Spleen (tissue), 11 donors: ENCODE measurements around the gene NXN. TPM values are rescaled to one million over a fixed set of nuclear protein-coding genes. Genes with fewer than 3 reads are reported as not detected.

Source experiments
- DNase-seq: peaks from one replicate; pipeline ENCODE4 v3.0.0-alpha.2; 2020
- H3K27ac ChIP-seq, 8 donors: fragments of 200-600 bp; sonication (generic) in 7 of 8; 1 replicate in 4 of 8; 2 replicates in 4 of 8; pipeline versions ENCODE4 v1.5.0 to v1.8.0; 2016 to 2021; ENCODE audit warnings: inconsistent platforms in 4 of 8, mild to moderate bottlenecking in 4 of 8, moderate library complexity in 1 of 8
- H3K27me3 ChIP-seq, 7 donors: fragments of 200-600 bp; sonication (generic) in 6 of 7; replicated peaks in 1 of 7; 1 replicate in 4 of 7; 2 replicates in 3 of 7; pipeline versions ENCODE4 v1.5.0 to v1.8.0; 2016 to 2021; ENCODE audit warnings: inconsistent platforms in 3 of 7, mild to moderate bottlenecking in 1 of 7
- H3K36me3 ChIP-seq, 6 donors: fragments of 200-600 bp; sonication (generic) in 5 of 6; 1 replicate in 4 of 6; 2 replicates in 2 of 6; pipeline versions ENCODE4 v1.5.0 to v1.8.0; 2016 to 2021; ENCODE audit warnings: inconsistent platforms in 2 of 6
- H3K4me1 ChIP-seq, 6 donors: fragments of 200-600 bp; sonication (generic) in 5 of 6; 1 replicate in 3 of 6; 2 replicates in 3 of 6; pipeline versions ENCODE4 v1.5.0 to v1.8.0; 2016 to 2021; ENCODE audit warnings: inconsistent platforms in 3 of 6
- H3K4me3 ChIP-seq, 8 donors: fragments of 200-600 bp; sonication (generic) in 7 of 8; 1 replicate in 4 of 8; 2 replicates in 4 of 8; pipeline versions ENCODE4 v1.5.0 to v1.8.0; 2016 to 2021; ENCODE audit warnings: inconsistent platforms in 4 of 8, mild to moderate bottlenecking in 4 of 8, moderate library complexity in 2 of 8
- H3K9me3 ChIP-seq, 8 donors: fragments of 200-600 bp; sonication (generic) in 7 of 8; 1 replicate in 4 of 8; 2 replicates in 4 of 8; pipeline versions ENCODE4 v1.5.0 to v1.8.0; 2016 to 2021; ENCODE audit warnings: inconsistent platforms in 4 of 8
- CTCF ChIP-seq, 11 experiments: fragments of 200-600 bp in 7 of 11; fragments of 450-650 bp in 4 of 11; sonication (generic) in 4 of 11; IDR thresholded peaks in 8 of 11; conservative IDR thresholded peaks in 3 of 11; 1 replicate in 7 of 11; 2 replicates in 4 of 11; pipeline versions ENCODE4 v1.4.0 to v1.8.0; 2016 to 2021; ENCODE audit warnings: antibody characterized with exemption in 11 of 11, inconsistent platforms in 4 of 11, mild to moderate bottlenecking in 1 of 11
- POLR2A ChIP-seq, 3 donors: fragments of 450-650 bp; IDR thresholded peaks; one replicate each; pipeline ENCODE4 v1.5.1; 2017; ENCODE audit warnings: antibody characterized with exemption in 3 of 3, mild to moderate bottlenecking in 1 of 3
- POLR2AphosphoS5 ChIP-seq, 3 donors: sonication (generic); formaldehyde crosslinking; IDR thresholded peaks; one replicate each; pipeline ENCODE4 v1.5.1; 2017; ENCODE audit warnings: antibody characterized with exemption in 3 of 3
- WGBS, 5 donors: extraction: QIAGEN DNeasy Blood & Tissue Kit in 3 of 5; methylation state at CpG; one replicate each; pipeline versions ENCODE4 v1.1.5 to v1.1.7; 2013 to 2018; 5-methylcytosine and 5-hydroxymethylcytosine counted together
- intact Hi-C: fragments of 100-400 bp; cut with DNase I; formaldehyde crosslinking; loops from one replicate; pipeline ENCODE4 v1.15.0; 2023; ENCODE audit warnings: low total_unique reads
- polyA plus RNA-seq, 3 donors: library from polyadenylated mRNA; stranded (reverse); fragments of 200-250 nt; gene quantifications; one replicate each; pipeline ENCODE4 v1.2.1, GENCODE V29; 2013
- total RNA-seq, 7 donors: library from RNA; depleted of rRNA in 3 of 7; stranded (reverse); fragments of >200 nt in 3 of 7; fragmentation: NEBNext Ultra II Directional in 4 of 7; extraction: Animal tissue kit (Norgen Biotek cat#: 25700) in 4 of 7; gene quantifications; one replicate each; pipeline versions ENCODE4 v1.1.0 to v1.2.1, GENCODE V29; 2016 to 2021
- donor health status: healthy with polysubstance abuse.
- donor health status: DM: no; HTN: no; CAD: no; lungs with moderate emphysema.
- donor health status: DM: no; HTN: no; CAD: no.
- donor health status: Bipolar disorder and iron deficiency.
- donor health status: healthy.
- donor health status: DM: no; HTN: no; CAD: no.
- donor health status: DM: yes; HTN: yes; CAD: no.

The NXN gene
- total and polyA plus RNA-seq, 10 donors, result 3.9 to 21.4 (median 10.3) TPM

DNA sequence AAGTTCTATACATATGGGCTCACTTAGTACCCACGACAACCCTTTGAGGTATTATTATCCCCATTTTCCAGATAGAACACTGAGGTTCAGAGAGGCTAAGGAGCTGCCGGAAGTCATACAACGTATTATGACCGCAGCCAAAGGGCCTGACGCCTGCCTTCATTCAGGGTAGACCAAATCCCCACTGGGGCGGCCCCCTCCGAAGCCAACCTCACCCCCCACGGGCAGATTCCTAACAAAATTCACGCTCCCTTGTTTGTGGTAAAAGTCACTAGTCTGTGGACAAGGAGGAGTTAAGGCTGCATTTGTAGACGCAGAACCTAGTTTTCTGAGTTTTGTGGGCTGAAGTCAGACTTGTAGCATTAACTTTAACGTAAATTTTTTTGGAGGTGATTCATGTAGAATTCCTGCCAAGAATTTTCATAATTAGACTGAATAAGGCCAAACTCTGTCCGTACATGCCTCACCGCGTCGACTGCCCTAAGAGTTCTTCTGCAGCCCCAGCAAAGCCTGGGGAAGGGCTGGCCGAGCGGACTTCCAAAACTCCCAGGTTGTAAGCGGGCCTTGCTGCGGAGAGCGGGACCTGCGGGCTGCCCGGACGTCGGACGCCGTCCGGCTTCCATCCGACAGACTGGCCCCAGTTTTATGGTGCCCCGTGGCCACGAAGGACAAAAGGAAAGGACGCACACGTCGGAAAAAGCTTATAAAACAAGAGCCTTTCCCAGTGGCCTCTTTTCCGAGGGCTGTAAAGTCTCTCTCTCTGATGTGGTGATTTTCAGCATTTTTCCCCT is 75.7 kb downstream of the NXN start:
- Histone ChIP-seq H3K4me3 (no peak overlapping the region), H3K27ac (no peak overlapping the region), H3K9me3 (no peaks in the 10 kb centered on the region), H3K27me3 (peaks cover 0 to 74% (median 0%) of the 10 kb centered on the region in 7 donors), H3K4me1 (peaks cover 0 to 34% (median 7%) of the 10 kb centered on the region in 6 donors), H3K36me3 (no peaks in the 10 kb centered on the region)
- no peak for TF ChIP-seq POLR2A (IDR thresholded peaks at IDR 0.05)
- no peak for TF ChIP-seq POLR2AphosphoS5 (IDR thresholded peaks at IDR 0.05)
- no peak for TF ChIP-seq CTCF (IDR thresholded peaks at IDR 0.05 in 8 of 11, conservative IDR thresholded peaks at IDR 0.05 in 3 of 11)
- WGBS, 5 donors, result 62 to 74% (median 72%) methylated on average over 34 of the region's 34 CpGs
- no peak for DNase-seq
- intact Hi-C loops, result no loop called here

DNA sequence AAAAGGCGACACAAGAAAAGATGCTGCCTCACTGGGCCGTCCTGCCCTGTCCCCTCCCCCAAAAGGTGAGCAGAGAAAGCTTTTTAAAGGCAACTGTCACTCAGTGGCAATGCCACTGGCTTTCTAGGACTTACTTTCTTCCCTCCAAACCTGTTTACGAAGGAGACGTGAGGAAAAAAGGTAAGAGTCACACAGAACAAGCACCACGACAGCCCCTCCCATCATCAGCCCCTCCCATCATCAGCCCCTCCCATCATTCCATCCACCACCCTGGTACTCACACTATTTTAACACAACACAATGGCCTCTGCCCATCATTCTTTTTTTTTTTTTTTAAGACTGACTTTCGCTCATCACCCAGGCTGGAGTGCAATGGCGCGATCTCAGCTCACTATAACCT is 77.1 kb downstream of the NXN start:
- no peak overlapping the region for H3K27ac ChIP-seq
- no peaks in the 10 kb centered on the region for H3K9me3 ChIP-seq
- H3K27me3 ChIP-seq, result peaks cover 0 to 69% (median 0%) of the 10 kb centered on the region in 7 donors
- 85 to 89% (median 86%) methylated on average over 8 of the region's 8 CpGs for WGBS, 5 donors
- intact Hi-C loops, result no loop called here
- TF ChIP-seq CTCF (IDR thresholded peaks at IDR 0.05 in 8 of 11, conservative IDR thresholded peaks at IDR 0.05 in 3 of 11) (no peak), POLR2AphosphoS5 (IDR thresholded peaks at IDR 0.05) (no peak), POLR2A (IDR thresholded peaks at IDR 0.05) (no peak)
- H3K4me3 ChIP-seq, result no peak overlapping the region
- no peaks in the 10 kb centered on the region for H3K36me3 ChIP-seq
- no peak for DNase-seq
- H3K4me1 ChIP-seq, result peaks cover 0 to 41% (median 7%) of the 10 kb centered on the region in 6 donors

- Histone ChIP-seq H3K9me3 (no peaks in the 10 kb centered on the region), H3K27ac (peak overlapping the region in 6 of 8 donors; percentile 52 to 76 (median 66)), H3K27me3 (peaks cover 0 to 69% (median 0%) of the 10 kb centered on the region in 7 donors), H3K4me1 (peaks cover 0 to 44% (median 7%) of the 10 kb centered on the region in 6 donors), H3K36me3 (no peaks in the 10 kb centered on the region), H3K4me3 (no peak overlapping the region)
- TF ChIP-seq CTCF (IDR thresholded peaks at IDR 0.05 in 8 of 11, conservative IDR thresholded peaks at IDR 0.05 in 3 of 11) (no peak), POLR2A (IDR thresholded peaks at IDR 0.05) (no peak), POLR2AphosphoS5 (IDR thresholded peaks at IDR 0.05) (no peak)
- intact Hi-C loops, result no loop called here
- WGBS, 5 donors, result 89 to 92% (median 91%) methylated on average over 21 of the region's 21 CpGs
- DNase-seq, result no peak
Observed at GRCh38 chr17:901964-902363, 77.6 kb downstream of the NXN start.

- peak overlapping the region in 7 of 8 donors; percentile 29 to 76 (median 64) for H3K27ac ChIP-seq
- 62 to 72% (median 67%) methylated on average over 18 of the region's 18 CpGs for WGBS, 5 donors
- H3K4me1 ChIP-seq, result peaks cover 0 to 44% (median 7%) of the 10 kb centered on the region in 6 donors
- H3K4me3 ChIP-seq, result no peak overlapping the region
- no peaks in the 10 kb centered on the region for H3K9me3 ChIP-seq
- peaks cover 0 to 74% (median 0%) of the 10 kb centered on the region in 7 donors for H3K27me3 ChIP-seq
- DNase-seq, result no peak
- intact Hi-C loops, result no loop called here
- no peak for TF ChIP-seq POLR2A (IDR thresholded peaks at IDR 0.05)
- TF ChIP-seq POLR2AphosphoS5 (IDR thresholded peaks at IDR 0.05), result peak in 1 of 3 donors; percentile 53
- no peak for TF ChIP-seq CTCF (IDR thresholded peaks at IDR 0.05 in 8 of 11, conservative IDR thresholded peaks at IDR 0.05 in 3 of 11)
- H3K36me3 ChIP-seq, result no peaks in the 10 kb centered on the region
Observed at GRCh38 chr17:901191-901950, 78.2 kb downstream of the NXN start.
